HG02623 (cell line): ENCODE measurements around the gene RBP3.

Experiments used
- ATAC-seq: cut with Tn5 transposase; IDR thresholded peaks from one replicate; pipeline ENCODE4 v1.9.1; 2021; ENCODE audit warnings: moderate library complexity; ENCODE audit not compliant: unreplicated experiment

The RBP3 gene

DNA sequence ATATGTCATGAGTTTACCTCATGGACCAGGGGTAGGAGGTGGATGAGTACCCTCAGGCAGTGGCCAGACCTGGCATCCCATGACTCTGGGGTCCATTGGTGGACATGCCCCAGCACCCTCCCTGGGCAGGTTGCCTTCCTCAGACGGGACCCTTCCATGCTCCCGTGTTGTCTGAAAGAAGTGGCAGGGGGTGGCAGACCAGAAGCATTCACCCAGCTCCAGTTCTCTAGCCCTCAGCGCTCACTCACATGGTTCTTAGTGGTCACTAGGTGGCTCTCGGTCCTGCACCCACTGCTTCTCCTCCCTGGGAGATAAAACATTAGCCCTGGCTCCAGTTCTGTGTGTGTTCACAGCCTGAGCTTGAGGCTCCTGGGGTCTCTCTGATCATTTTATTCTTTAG lies 6.0 kb downstream of the RBP3 start:
- ATAC-seq = no peak

GRCh38 chr10:47354900-47355299 lies 6.7 kb downstream of the RBP3 start:
- no peak for ATAC-seq

DNA sequence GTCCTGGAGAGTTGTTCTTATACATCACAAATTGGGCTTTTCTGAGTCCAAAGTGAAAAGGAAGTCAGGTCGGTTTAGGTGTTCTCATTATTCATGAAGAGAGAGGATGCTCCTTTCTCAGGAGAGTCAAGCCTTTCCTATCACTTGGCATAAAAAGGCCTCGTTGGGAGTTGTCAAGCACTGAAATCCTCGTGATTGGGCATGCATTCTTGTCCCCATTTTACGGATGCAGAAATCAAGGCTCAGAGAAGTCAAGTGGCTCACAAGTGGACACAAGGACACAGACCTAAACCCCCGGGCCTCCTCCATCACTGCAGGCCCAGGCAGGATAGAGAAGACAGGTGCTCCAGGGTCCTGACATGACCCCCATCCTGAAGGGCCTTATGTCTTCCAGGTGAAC lies 8.5 kb downstream of the RBP3 start:
- ATAC-seq = no peak

DNA sequence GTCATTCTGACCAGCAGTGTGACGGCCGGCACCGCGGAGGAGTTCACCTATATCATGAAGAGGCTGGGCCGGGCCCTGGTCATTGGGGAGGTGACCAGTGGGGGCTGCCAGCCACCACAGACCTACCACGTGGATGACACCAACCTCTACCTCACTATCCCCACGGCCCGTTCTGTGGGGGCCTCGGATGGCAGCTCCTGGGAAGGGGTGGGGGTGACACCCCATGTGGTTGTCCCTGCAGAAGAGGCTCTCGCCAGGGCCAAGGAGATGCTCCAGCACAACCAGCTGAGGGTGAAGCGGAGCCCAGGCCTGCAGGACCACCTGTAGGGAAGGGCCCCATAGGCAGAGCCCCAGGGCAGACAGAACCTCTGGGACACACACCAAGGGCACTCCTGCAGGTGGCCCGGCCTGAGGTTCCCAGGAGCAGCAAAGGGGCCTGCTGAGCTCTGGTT lies 9.0 kb downstream of the RBP3 start:
- ATAC-seq = no peak

DNA sequence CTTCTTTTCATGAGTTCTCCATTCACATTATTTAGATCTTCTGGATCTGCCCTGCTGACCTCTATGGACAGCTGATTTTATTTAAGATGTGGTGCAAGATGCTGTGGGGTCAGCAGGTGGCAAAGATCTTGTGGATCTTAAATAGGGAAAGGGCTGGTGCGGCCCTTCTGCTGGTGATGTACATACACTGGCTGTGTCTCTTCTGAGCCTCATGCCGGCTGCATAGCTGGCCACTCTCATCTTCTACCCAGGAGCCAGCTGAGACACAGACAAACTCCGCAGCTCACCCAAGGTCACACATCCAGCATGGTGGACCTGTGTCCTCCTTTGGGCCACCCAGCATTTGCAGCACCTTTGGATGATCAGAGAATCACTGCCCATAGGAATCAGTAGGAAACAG lies 9.7 kb downstream of the RBP3 start:
- no peak for ATAC-seq

GRCh38 chr10:47358457-47358856 lies 10.3 kb downstream of the RBP3 start:
- ATAC-seq = no peak

GRCh38 chr10:47359101-47359500 lies 10.9 kb downstream of the RBP3 start:
- ATAC-seq = no peak

- no peak for ATAC-seq
These were observed 11.7 kb downstream of the RBP3 start for GRCh38 chr10:47359626-47360418.

DNA sequence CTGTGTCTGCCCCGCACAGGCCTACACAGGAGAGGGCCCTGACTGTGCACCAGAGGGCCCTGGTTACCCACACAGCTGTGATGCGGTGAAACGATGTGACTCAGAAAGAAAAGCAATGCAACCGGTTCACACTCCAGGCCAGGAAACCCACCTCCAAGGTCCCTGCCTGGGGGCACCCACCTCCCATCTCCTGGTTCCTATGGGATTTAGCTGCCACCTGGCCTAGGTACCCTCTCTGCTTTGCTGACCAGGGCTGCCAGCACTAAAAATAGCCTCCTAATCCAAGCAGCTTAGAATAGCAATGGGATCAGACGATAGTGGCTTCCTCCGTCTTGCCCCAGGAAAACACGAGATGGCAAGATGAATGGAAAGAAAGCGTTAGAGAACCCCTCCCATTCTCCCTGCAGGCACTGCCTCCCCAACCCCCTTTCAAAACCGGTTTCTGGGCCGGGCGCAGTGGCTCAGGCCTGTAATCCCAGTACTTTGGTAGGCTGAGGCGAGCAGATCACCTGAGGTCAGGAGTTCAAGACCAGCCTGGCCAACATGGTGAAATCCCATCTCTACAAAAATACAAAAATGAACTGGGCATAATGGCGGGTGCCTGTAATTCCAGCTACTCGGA lies 12.4 kb downstream of the RBP3 start:
- ATAC-seq = no peak

GRCh38 chr10:47361293-47361692 lies 13.1 kb downstream of the RBP3 start:
- ATAC-seq = no peak

GRCh38 chr10:47362199-47362598 lies 14.0 kb downstream of the RBP3 start:
- no peak for ATAC-seq

DNA sequence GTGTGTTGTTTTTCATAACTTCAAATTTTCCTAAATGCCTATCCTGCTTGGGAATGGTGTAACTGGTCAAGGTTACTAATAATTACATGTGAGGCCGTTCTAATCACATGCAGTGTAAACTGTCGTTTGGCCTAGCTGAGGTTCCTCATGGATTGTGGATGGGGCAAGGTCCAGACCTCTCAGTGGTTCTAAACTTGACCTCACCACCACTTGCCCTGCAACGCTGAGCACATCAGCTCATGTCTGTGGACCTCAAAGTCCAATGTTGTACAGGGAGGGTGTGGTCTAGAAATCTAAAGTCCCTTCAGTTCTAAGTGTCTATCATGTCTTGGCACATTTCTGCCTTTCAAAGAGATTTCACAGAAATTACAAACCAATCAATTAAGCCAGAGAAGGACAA lies 15.6 kb downstream of the RBP3 start:
- ATAC-seq = no peak

GRCh38 chr10:47364366-47364765 lies 16.2 kb downstream of the RBP3 start:
- no peak for ATAC-seq

- no peak for ATAC-seq
These were observed 16.7 kb downstream of the RBP3 start for GRCh38 chr10:47364911-47365310.

DNA sequence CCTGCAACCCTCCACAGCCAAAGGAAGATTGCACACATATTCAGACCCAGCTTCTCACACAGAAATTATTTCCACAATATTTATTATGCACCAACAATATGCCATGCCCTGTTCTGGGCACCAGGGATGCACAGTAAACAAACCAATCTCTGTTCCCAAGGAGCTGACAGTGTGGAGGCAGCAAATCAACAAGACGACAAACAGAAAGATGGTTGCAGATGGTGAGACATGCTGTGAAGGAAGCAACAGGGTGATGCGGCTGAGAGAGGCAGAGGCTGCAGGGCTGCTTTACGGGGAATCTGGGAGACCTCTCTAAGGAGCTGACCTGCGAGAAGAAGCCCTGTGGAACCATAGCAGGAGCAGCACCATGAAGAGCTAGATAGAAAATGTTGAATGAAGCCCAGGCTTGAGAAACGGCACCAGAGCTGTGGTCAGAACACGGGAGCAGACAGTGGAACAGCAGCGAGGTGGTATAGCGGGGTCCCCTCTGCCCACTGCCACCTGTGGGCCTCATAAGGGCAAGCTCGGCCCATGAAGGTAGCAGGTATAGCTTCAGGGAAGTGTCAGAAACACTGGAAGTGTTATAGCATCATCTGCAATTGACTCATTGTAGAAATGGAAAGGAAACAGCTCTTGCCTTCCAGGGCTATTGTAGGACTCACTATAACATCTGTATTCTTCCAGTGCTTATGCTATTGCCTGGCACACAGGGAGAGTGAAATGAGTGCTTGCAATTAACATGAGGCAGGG lies 17.4 kb downstream of the RBP3 start:
- ATAC-seq = no peak

DNA sequence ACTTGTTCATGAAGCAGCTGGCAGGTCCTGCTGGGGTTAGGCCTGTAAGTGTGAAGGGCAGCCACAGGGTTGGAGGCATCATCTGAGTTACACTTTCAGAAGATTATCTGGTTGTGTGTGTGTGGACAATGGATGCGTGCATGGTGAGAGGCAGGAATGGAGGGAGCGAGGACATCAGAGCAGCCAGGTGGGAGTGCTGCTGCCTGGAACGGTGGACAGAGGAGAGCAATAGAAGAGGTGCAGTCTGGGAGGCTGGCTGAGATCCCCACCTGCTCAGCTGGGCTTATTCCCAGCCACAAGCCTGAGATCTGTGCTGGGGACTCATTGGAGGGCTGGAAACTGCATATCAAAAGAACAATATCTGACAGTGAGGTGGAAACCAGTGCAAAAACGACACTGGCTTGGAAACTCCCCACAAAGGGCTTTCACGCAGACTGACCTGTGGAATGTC lies 18.0 kb downstream of the RBP3 start:
- no peak for ATAC-seq

DNA sequence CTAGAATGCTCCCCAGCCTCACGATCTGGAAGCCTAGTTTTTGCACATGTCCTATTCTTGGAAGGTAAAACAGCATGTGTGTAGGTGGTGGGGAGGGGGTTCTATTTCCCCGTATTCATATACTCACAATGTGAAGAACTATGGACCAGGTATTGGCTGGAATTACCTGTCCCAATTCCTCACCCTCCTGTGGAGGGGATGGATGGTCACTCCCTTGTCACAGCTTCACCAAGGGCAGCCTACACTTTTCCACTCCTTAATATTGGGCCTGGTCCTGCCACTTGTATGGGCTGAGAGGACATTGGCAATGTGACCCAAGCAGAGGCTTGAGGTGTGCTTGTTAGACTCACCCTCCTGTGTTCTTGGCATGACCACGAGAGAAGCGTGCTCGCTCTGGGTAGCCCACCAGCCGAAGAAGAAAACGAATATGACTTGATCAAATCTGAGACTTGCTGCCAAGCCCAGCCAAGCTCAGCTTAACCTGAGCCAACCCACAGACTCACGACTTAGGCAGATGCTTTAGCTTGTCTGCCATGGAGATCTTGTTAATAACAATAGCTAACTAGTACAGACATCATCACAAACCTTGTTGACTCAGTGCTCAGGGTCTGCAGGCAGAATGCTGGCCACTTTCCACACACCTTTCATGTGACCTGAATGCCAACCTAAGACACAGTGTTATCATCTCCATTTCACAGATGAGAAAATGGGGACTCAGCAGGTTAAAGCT lies 18.7 kb downstream of the RBP3 start:
- no peak for ATAC-seq

DNA sequence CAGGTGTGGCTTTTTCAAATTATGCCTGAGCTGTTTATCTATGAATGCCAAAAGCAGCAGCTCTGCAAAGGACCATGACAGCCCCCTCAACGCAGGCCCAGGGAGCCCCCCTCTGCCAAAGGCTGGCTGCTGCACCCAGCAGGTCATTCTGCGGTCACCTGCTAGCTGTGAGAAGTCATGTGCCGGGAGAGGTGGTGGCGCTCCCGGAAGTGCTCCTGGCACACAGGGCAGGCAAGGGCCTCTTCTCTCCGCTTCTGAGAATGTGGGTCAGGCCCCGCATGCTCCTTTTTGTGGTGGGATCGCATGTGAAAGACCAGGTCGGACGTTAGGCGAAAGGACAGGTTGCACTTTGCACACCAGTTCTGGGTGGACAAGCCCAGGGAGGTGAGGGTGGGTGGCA lies 19.5 kb downstream of the RBP3 start:
- ATAC-seq = no peak

GRCh38 chr10:47368431-47369180 lies 20.4 kb downstream of the RBP3 start:
- no peak for ATAC-seq

DNA sequence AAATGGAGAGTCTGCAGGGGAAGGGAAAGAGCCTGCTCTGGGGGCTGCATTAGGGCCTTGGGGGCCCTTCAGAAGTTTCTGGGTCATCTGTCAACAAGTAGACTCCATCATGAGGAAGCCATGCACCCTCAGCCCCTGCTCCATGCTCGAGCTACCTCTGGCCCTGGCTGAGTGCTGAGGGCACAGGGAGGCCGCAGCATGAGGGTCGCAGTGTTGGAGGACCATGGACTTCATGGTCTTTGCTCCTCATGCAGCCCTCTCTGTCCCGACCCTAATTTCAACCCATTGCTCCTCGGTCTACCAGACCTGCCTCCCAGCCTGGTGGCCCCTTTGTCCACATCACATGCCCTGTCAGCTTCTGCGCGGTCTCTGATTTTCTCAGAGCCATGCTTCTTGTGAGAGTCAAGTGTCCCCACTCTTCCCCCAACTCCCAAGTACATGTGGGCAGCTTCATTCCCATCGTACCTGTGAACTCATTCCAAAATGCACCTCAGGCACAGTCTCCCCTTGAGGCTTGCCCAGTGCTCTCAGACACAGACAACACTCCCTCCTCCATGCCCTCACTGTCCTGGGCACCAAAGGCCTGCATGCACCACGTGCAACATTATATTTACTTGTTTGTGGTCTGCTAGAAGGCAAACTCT lies 21.2 kb downstream of the RBP3 start:
- no peak for ATAC-seq
